GM21447 (cell line): ENCODE data around the gene PCYT2.

Experiments used
- ATAC-seq: cut with Tn5 transposase; IDR thresholded peaks from one replicate; pipeline ENCODE4 v1.9.1; 2021; ENCODE audit not compliant: unreplicated experiment

PCYT2 gene

DNA sequence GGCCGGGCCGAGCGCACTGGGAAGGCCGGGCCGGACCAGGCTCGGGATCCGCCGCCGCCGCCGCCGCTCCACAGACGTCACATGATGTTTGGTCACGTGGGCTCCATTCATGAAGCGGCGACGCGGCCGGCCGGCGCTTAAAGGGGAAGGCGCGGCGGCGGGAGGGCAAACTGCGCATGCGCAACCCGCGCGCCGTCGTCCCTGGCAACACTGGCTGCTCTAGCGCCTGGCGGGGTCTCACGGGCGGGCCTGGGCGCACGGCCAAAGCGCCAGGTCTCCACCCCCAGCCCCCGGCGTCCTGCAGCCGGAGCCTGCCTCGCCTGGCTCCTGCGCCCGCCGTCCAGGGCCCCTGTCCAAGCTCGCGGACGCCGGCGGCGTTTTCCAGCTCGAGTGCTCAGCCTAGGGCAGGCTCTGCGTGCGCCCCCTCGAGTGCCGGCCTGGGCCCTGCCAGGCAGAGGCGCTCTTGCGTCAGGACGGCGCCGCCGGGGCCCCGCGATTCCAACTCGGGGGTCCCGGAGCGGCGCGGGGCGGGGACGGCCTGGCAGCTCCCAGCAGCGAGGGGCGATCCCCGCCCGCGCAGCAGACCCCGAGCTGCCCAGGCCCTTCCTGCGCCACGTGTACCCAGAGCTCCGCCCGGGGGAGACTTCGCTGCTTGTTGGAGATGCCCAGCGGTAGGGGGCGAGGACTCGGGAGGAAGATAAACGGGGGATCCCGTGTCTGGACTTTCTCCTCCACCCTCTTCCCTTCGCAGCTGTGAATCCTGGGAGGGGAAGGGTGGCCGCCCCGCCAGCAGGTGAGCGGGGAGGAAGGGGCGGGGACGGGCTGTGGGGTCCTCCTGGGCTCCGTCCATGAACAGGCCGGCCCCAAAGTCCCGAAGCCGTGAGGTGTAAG, 16.7 kb upstream of the PCYT2 start, which contains the start of gene MAFG:
TSS of gene MAFG (minus strand) at position 83 of the 891 bp plus-strand sequence. CDS start 4,550 bp downstream, outside the sequence.
- ATAC-seq, result peak; percentile 42

DNA sequence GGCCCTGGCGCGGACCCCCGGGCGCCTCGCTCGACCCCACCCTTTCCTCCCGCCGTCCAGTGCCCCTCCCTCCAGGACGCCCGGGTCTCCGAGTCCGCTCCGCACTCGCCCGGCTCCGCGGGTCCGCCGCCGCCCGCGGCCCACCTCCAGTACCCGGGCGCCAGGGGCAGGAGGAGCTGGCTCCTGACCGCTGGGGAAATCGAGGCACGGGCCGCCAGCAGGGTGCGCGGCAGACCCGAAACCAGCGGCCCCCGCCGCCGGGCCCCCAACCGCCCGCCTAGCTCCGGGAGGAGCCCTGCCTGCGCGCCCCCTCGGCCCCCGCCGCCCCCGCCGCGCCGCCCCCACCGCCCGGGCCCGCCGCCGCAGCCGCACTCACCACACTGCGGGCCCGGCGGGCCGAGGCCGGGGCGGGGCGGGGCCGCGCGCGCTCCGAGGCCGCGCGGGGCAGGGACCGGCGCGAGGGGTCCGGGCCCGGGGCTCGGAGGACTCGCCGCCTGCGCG, 16.0 kb upstream of the PCYT2 start:
- ATAC-seq, result peak; percentile 11

DNA sequence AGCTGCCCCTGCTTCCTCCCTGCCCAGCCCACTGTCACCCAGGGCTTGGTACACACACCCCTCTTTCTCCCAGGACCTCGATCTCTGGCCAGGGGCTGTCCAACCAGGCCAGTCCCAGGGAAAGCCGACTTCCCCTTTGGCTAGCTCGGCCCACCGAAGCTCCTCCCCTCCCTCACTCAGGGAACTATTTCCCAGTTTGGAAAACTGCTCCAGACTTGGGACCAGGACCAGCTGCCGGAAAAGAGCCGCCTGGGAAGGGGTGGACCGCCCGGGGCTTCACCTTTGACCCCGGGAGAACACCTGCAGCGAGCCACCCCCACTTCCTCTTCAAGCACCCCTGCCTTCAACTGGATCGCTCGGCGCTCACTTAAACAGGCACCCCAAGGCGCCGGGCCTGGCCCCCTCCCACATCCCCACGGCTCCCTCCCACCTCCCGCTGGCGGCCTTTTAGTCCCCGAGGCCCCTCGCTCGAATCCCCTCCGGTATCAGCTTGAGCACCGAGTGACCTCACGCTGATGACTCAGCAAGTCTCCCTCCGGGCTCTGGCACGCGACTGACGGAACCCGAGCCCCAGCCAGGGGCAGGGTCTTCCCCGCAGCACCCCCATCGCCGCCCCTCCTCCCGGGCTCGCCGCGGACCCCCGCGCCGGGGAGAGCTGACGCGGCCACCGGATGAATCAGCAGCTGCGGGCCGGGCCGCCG, 15.4 kb upstream of the PCYT2 start:
- peak; percentile 18 for ATAC-seq

DNA sequence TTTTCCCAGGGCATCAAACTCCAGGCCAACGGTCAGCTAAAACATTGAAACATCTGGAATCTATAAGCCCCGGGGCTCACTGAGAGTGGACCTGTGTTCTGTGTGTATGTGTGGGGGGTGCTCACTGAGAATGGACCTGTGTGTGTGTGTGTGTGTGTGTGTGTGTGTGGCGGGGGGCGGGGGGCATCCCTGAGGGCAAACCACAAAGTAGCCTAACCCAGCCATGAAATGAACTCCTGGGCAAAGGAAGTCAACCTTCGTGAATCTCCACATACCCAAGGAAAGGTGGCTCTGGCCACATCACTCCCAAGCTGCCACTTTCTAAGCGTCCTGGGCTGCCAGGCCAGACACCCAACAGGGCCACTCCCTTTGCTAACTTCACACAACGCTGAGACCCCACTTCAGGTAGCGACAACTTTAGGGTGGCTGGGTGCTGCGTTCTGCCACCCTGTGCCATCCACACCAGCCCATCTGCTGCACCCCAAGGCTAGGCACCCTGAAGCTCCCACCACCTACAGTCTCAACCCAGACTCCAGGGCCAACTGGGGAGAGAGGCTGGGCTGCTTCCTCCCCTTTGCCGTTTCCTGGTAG, 14.8 kb upstream of the PCYT2 start:
- ATAC-seq, result no peak

DNA sequence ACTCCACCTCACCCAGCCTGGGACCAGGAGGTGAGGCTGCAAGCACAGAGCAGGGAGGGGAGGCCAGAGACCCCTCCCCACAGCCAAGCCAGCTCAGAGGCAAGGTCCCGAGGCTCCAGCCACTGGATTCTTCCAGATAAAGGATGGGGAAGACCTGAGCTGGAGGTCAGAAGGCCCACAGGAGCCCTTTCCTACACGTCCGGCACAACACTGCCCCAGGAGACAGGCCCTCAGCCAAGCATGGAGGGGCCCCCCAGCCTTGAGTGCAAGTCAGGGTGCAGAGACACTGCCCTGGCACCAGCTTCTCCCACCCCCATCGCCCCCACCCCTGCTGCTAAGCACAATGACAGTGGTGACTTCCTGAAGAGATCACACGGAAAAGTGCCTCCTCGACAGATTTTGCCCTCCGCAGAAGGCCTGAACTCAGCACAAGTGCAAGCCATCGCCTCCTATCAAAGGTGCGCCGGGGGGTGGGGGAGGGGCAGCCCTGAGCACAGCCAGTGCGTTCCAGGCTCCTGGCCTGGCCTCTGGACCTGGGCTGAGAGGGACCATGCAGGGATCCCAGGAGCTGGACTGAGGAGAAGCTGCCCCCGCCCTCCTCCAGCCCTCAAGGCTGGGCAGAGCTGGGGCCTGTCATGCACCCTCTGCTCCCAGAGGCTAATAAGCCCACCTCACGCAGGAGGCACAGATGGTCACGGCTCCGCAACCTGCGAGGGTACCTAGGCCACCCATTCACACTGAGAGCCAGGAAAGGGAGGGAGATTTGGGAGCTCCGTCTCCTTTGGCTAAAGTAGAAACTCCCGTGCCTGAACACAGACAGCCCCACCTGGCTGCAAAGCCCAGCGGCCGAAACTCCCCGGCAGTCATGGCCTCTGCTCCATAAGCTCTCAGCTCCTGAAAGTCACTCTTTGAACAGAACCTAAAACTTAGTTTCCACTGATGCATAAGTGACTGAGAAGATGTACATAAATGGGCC, 13.6 kb upstream of the PCYT2 start:
- no peak for ATAC-seq

DNA sequence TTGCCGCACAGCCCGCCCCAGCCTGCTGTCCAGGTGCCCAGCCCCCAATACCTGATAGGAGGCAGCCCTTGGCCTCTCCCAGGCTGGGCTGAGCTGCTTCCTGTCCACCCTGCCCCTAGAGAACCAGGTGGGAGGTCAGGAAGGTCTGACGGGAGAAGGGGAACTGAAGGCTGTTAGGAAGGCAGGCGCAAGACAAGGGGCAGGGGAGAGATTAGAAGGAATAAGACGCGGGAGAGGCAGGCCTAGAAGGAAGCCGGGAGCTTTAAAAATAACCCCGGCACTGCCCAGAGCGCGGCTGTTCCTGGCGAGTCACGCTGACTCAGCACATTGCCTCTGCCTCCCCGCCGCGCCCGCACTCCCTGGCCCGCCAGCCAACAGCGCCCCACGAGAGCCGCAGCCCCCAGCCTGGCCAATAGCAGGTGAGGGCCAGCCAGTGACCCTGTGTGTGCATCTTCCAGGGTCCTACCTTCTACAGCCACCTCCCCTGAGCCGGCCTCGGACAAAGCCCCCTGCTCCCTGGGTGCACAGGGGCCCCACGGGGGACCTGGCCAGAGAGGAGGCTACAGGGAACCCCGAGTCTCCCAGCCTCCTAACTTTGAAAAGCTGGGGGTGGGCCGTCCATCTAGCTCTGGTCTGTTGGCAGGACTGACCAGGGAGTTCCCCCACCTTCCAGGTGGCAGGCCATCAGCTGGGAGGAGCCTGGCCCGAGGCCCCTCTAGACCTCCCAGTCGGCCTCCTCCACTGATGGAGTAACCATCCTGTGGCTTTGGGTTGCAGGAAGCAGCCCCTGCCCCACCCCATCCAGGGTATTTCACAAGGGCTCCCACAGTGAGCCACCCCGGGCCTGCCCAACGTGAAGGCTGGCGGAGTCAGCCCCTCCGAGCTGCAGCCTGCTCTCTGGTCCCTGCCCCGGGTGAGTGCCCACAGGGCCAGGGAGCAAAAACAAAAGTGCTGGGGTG, 12.4 kb upstream of the PCYT2 start:
- ATAC-seq, result no peak

DNA sequence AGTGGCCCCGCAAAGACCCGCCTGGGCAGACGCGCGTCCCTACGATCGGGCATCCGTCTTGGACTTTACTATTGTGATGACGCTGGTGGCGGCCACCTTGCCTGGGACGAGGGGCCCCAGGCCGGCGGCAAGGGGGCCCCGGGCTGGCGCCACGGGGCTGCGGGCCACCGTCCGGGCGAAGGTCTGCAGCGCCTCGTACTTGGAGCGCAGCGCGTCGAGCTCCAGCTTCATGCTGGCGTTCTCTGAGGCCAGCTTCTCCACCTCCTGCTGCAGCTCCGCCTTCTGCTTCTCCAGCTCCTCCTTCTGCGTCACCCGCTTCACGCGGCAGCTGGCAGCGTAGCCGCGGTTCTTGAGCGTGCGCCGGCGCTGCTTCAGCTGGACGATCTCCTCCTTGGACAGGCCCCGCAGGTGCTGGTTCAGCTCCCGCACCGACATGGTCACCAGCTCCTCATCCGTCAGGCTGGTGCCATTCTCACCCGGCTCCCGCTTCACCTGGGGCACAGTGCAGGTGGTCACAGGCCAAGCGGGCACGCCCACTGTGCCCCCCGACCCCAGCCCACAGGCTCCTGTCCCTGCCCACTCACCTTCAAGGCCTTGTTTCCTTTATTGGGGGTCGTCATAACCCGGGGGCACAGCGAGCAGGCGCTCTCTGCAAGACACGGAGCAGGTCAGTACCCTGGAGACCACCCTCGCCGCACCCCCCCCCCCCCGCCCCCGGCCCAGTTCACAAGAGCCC, 11.5 kb upstream of the PCYT2 start:
- no peak for ATAC-seq

DNA sequence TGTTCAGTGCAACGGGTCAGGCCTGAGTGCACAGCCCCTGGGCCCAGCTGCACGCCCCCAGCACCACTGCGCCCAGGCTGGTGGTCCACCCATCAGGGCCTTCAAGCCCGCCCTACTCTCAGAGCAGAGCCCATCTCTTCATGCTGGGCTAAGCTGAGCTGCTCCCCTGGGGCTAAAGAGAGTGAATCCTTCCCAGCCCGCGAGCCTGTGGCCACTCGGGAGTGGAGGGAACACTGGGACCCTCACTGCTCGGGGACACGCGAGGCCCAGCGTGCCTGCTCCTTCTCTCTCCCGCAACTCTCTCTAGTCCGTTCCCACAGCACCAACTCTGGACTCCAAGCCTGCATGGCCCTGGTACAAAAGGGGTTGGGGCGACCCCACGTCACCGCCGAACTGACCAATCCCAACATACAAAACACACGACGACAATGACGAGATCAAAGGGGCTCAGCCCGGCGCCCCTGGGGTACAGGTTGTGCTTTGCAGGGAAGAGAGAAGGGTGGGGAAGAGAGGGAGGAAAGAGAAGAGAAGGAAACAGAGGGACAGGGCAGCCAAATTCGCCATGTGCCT, 10.9 kb upstream of the PCYT2 start:
- no peak for ATAC-seq

DNA sequence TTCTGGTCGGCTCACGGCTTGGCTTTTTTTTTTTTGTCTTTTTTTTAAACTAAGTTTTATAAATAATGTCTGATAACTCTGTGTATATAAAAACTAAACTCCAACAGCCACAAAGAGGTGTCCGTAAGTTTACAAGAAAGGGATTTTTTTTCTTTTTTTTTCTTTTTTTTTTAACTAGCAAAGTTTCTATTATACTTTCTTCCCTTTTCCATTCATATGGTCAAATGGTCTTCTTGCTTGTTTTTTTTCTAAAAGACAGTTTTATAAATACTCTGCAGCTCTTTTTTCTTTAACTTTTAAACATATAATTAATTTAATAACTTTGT, 10.3 kb upstream of the PCYT2 start:
- ATAC-seq, result no peak

DNA sequence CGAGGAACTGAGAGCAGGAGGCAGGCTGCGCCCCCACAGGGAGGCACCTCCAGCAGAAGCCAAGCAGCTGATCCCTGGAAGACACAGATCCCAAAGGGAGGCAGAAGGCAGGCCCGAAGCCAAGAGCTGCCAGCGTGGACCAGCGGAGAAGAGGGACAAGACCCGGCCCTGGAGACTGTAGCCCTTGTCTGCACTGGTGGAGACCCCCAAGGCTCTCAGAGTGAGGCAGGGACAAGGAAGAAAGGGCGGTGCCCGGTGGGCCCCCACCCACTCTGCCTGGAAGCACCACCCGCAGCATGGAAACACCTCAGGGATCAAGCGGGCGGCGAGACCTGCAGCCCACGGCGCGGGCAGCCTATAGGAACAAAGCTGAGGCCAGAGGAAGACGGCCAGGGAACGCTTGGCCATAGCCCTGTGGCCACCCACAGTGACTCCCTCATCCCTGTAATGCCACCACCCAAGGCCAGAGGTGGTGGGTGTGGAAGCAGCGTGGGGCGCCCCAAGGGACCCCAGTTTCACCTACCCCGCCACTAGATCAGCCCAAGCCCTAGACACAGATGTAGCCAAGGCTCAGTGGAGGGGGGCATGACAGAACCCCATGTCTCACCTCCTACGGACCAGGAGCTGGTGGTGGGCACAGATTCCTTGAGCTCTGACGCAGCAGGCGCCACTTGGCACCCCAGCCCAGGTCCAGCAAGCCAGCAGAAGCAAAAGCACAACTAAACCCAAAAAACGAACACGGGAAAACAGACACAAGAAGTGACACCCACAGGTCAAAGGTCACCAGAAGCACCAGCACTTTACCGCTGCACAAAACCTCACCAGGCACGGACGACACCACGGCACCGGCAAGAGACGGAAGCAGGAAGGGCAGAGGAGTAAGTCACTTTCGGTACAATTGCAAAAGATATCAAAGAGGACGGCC, 9.7 kb upstream of the PCYT2 start:
- ATAC-seq, result no peak

DNA sequence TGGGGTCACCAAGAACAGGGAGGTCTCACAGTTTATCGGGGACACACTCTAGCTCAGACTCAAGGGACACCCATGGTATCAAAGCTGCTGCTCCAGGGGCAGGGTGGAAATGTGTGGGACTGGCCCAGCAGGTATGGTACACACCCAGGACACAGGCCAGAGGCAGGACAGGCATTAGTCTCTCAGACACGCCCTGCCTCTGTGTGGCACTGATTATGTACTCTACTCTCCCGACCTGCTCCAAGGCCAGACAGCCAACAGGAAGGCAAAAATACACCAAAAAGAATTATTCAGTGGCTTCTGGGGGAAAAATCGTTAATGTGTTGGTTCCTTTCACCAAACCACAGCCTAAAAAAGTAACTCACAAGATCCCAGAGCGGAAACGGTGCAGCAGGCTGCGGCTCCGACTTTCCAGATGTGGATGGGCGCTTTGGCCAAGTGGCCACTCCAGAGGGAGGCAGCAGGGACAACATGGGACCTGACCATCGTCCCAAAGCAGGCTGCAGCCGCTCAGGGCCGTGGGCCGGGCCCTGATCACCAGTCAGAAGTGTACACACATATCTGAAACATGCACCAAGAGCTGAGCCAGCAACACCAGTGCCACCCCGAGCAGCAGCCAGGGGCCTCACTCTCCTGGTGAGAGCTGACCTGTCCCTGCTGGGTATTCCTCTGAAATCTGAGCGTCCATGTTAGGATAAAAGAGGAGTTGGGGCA, 7.8 kb upstream of the PCYT2 start:
- ATAC-seq, result no peak

DNA sequence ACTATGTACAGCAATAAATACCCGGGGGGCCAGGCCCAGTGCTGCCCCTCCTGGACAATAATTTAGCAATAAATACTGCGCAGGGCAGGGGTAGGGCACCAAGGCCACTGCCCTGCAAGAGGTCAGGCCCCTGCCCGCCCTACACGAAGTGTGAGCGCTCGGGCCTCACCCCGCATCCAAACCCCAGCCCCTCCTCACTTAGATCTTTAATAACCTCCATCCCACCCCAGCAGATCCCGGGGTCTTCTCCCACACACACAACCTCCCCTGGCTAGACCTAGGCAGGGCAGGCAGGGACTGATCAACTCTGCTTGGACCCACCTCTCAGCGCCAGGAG, 7.1 kb upstream of the PCYT2 start:
- peak; percentile 15 for ATAC-seq

DNA sequence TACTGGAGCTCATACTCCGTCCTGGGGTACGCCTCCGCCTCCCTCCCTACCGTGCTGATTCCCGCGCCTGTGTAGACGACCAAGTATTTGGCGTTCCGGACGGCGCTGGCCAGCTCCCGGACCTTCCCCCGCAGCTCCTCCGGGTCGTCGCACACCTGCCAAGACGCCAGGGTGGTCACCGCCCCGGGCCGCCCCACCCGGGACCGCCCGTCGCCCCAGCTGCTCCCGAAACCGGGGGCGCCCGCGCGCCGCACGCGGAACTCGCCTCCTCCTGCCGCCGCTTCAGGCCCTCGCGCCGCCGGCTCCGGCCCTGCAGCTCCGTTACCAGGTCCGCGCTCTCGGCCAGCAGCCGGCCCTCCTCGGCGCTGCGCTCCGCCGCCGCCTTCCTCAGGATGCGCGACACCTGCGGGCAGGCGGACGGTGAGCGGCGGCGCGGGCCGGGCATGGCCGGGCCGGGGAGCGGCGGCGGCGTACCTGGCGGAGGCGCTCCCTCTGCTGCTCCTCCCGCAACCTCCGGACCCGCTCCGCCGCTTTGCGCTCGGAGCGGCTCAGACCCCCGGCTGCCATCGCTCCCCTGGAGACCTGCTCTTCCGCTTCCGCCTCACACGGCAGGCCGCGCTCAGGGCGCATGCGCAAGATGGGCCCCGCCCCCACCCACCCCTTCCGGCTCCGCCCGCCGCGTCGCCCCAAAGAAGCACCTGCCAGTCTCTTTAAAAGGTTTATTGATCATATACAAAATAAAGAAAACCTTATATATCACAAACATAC, 6.5 kb upstream of the PCYT2 start, which contains the start of gene SIRT7:
TSS of gene SIRT7 (minus strand) at position 612 of the 768 bp plus-strand sequence. CDS start at position 567, 45 bp downstream.
- peak; percentile 58 for ATAC-seq

DNA sequence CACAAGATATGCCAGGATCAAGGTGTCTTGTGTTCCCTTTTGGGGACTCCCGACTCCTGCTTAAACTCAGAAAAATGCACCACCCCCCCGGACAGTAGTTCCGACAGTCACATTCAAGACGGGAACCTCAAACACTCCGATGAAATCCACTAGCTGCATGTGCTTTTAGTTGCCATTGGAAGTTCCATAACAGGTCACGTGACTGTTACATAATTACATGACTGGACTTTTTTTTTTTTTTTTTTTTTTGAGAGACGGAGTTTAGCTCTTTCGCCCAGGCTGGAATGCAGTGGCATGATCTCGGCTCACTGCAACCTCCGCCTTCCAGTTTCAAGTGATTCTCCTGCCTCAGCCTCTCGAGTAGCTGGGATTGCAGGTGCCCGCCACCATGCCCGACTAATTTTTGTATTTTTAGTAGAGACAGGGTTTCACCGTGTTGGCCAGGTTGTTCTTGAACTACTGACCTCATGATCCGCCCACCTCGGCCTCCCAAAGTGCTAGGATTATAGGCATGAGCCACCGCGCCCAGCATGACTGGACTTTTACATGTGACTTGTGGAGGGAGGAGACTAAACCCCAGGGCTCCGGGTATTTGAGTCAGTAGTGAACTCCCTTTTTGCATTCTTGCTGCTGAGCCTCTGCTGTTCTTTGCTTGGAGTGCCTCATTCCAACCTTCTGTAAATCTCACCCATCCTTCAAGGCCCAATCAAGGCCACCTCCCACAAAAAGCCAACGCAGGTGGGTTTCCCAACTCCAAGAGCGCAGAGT, 5.2 kb upstream of the PCYT2 start:
- no peak for ATAC-seq

DNA sequence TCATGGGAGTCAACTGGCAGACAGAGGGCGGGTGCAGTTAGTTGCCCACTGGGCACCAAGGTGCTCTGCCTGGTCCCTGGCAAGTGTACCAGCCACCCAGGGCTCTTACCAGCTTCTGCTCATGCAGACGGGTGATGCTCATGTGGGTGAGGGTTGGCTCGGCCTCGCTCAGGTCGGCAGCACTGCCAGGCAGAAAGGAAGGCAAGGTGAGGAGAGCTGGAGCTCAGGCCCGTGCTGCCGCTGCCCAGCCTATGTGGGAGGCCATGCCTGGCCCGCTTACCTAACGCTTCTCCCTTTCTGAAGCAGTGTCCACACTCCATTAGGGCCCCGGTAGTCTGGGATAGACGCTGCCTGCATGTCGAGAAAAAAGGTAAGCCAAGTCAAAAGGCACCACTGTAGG, 4.1 kb upstream of the PCYT2 start:
- ATAC-seq, result no peak
